IPS-11a (cell line): ENCODE data around the gene ONECUT2.

ENCODE experiments used
- H3K4me3 ChIP-seq: one replicate; pipeline ENCODE4 v1.5.1; 2013; ENCODE audit warnings: low read depth, low read length, control low read depth

Gene ONECUT2

DNA sequence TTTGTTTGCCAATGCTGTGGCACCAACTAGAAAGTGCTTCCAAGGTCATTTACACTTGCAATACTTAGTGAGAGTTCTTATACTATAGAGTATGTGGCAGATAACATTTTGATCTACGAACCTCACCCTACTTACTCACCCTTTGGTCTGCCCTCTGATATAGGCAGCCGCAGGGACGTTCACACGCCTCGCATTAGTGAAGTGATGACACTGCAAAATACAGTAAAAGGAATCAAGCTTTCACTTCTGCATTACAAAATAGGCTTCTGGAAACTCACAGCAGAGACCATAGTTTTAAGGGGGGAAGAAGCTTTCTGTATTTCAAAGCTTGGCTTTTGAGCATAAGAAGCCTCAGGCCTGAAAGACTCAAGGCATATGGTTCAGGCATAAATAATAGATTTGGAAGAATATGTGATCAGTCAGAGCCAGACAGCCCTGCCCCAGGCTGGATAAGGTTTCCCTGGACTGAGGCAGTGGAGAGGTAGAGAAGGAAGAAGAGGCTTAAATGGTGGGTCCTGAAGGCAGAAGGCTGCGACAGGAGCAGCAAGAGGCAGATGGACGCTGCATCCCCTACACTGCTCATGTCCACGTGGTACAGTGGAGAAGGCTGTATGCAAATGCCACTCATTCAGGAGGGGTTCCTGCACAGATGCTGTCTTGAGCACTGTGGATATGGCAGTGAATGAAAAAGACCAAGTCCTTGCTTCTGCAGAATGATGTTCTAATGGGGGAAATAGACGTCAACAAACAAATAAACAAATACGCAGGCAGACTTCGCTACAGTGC is 88.2 kb downstream of the ONECUT2 start:
- no peak overlapping the region for H3K4me3 ChIP-seq

- H3K4me3 ChIP-seq = no peak overlapping the region
Measured at GRCh38 chr18:57527556-57528229, 92.5 kb downstream of the ONECUT2 start.

DNA sequence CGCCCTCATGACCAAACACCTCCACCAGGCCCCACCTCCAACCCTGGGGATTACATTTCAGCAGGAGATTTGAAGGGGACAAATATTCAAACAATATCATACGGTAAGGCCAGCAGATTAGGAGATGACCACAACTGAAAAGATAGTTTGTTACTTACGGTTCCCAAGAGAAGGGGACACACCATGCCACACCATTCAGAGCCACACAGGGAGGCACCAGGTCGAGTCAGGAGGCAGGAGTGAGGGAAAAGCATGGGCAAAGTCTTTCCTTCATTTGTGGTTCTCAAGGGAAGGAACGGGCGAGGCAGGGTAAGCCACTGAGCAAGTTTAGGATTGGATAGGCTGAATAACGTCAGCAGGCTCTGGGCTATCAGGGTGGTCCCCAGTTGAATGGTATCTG is 94.0 kb downstream of the ONECUT2 start:
- no peak overlapping the region for H3K4me3 ChIP-seq

GRCh38 chr18:57533006-57533867 is 98.1 kb downstream of the ONECUT2 start:
- no peak overlapping the region for H3K4me3 ChIP-seq

DNA sequence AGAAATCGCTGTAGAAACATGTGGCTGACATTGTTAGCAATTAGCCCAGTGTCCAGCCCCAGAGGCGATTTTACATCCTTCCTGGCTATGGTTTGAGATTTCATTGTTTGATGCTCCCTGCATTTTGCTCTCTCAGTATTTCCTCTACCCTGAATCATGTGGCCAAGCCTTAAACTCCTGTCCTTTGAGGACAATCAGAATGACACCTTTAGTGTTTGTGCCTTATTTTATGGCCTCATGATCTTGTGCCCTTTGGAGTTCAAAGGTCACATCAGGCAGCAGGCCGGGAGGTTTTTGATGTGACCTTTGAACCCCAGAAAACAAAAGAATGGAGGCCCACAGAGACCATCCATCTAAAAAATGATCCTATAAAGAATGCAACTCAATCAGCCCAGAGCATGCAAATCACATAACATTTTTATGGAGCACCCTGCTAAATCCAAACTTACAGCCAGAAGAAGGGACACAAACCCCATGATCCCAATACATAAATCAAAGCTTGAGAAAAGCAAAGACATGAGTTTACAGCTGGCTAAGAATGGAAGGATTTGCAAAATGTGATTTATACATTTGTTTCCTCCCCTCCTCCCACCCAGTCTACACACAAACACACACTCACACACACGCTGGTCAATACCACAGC is 98.8 kb downstream of the ONECUT2 start:
- no peak overlapping the region for H3K4me3 ChIP-seq

- no peak overlapping the region for H3K4me3 ChIP-seq
Measured at GRCh38 chr18:57534511-57534909, 99.3 kb downstream of the ONECUT2 start.

GRCh38 chr18:57538614-57539013 is 103.4 kb downstream of the ONECUT2 start:
- no peak overlapping the region for H3K4me3 ChIP-seq

DNA sequence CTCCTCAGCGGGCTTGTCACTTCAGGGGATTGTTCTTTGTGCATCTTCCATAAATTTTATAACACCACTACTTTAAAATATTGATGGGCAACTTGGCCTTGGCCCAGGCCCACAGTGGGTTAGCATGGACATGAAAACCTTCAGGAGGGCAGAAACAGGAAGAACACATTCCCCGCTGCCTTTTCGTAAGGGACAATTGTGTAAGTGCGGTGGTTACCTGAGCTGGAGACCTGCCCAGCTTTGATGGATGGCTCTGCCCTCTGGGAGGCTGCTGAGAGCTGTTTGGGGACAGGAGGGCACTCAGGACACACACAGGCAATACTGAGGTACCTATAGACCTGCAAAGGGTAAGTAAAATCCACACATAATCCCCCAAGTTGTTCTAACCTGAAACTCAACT is 104.5 kb downstream of the ONECUT2 start:
- no peak overlapping the region for H3K4me3 ChIP-seq
